Vagina (tissue), 2 donors: ENCODE measurements around the gene CCT8L2.
"Not testable (repeated sequence)": the region's sequence is repeated elsewhere in the genome, so short reads cannot be mapped to it uniquely, and the experiment has no call there.

Experiments
- POLR2A ChIP-seq, 2 donors: fragments of 450-650 bp; IDR thresholded peaks; one replicate each; pipeline ENCODE4 v1.6.1; 2017; ENCODE audit warnings: antibody characterized with exemption in 2 of 2, mild to moderate bottlenecking in 2 of 2, moderate library complexity in 2 of 2
- POLR2AphosphoS5 ChIP-seq, 2 donors: sonication (generic); formaldehyde crosslinking; IDR thresholded peaks; one replicate each; pipeline ENCODE4 v1.9.0; 2017; ENCODE audit warnings: antibody characterized with exemption in 2 of 2, mild to moderate bottlenecking in 2 of 2, low read depth in 1 of 2; ENCODE audit not compliant: insufficient read depth in 1 of 2
- TF ChIP-seq, protein P1 (sequence below), 3 experiments: fragments of 450-650 bp in 2 of 3; fragments of 200-600 bp in 1 of 3; sonication (generic) in 1 of 3; IDR thresholded peaks; one replicate each; pipeline ENCODE4 v1.5.1; 2017 to 2019; ENCODE audit warnings: antibody characterized with exemption in 3 of 3, mild to moderate bottlenecking in 2 of 3, moderate library complexity in 2 of 3

DNA sequence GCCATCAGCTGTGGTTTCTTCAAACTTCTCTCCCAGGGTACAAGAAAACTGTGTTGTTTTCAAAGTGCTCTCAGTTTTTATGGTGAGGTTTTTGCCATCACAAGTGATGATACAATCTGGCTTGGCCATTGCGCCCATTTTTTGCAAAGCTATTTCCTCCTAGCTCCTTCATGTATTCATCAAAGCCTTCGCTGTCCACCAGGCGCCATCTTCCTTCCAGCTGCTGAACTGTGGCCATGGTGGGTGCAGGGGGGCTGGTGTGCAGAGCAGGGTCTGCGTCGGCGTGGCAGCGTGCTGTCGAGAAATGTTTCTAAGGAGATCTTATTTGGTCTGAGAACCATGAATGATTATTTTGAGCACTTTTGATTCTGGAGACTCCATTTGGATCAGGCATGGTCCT is 2.6 kb upstream of the CCT8L2 start:
- TF ChIP-seq, protein P1, sequence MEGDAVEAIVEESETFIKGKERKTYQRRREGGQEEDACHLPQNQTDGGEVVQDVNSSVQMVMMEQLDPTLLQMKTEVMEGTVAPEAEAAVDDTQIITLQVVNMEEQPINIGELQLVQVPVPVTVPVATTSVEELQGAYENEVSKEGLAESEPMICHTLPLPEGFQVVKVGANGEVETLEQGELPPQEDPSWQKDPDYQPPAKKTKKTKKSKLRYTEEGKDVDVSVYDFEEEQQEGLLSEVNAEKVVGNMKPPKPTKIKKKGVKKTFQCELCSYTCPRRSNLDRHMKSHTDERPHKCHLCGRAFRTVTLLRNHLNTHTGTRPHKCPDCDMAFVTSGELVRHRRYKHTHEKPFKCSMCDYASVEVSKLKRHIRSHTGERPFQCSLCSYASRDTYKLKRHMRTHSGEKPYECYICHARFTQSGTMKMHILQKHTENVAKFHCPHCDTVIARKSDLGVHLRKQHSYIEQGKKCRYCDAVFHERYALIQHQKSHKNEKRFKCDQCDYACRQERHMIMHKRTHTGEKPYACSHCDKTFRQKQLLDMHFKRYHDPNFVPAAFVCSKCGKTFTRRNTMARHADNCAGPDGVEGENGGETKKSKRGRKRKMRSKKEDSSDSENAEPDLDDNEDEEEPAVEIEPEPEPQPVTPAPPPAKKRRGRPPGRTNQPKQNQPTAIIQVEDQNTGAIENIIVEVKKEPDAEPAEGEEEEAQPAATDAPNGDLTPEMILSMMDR (IDR thresholded peaks at IDR 0.05) = not testable (repeated sequence)
- TF ChIP-seq POLR2AphosphoS5 (IDR thresholded peaks at IDR 0.05; ENCODE audit: insufficient read depth in 1 of 2, low read depth in 1 of 2); POLR2A (IDR thresholded peaks at IDR 0.05): not testable (repeated sequence)
